Measurements from ENCODE around the gene HYPK.
"Not testable (repeated sequence)": the region's sequence is repeated elsewhere in the genome, so short reads cannot be mapped to it uniquely, and the experiment has no call there.

Gene HYPK

DNA sequence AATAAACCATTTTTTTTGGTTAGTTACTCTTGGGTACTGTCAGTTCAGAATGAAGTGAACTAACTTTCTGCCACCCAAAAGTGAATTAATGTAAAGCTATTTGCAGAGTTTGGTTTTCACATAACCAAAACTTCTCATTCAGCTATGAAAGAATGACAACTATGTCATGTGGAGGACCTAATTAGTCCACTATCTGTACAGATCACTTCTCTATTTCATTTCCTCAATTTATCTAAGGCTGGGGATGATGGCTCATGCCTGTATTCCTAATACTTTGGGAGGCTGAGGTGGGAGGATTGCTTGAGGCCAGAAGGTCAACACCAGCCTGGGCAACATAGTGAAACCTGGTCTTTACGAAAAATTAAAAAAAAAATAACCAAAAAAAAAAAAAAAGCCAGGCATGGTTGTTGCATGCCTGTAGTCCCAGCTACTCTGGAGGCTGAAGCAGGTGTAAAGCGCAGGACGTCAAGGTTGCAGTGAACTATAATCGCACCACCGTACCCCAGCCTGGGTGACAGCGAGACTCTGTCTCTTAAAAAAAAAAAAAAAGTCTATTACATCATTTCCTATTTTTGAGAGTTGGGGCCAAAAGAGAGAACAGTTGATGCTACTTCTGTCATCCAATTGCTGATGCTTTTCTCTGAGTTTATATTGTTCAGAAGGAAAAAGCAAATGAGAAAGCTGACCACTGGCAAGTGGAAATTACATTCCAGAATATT, 8.7 kb downstream of the HYPK start:
- no peak overlapping the region for H3K4me3 ChIP-seq (ENCODE audit: low read depth, low read length)
- TF ChIP-seq, protein P1, sequence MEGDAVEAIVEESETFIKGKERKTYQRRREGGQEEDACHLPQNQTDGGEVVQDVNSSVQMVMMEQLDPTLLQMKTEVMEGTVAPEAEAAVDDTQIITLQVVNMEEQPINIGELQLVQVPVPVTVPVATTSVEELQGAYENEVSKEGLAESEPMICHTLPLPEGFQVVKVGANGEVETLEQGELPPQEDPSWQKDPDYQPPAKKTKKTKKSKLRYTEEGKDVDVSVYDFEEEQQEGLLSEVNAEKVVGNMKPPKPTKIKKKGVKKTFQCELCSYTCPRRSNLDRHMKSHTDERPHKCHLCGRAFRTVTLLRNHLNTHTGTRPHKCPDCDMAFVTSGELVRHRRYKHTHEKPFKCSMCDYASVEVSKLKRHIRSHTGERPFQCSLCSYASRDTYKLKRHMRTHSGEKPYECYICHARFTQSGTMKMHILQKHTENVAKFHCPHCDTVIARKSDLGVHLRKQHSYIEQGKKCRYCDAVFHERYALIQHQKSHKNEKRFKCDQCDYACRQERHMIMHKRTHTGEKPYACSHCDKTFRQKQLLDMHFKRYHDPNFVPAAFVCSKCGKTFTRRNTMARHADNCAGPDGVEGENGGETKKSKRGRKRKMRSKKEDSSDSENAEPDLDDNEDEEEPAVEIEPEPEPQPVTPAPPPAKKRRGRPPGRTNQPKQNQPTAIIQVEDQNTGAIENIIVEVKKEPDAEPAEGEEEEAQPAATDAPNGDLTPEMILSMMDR (IDR thresholded peaks at IDR 0.05; ENCODE audit: borderline replicate concordance, insufficient read depth, low read depth, low read length) = no peak

GRCh38 chr15:43815064-43815463, 14.7 kb downstream of the HYPK start:
- not testable (repeated sequence) for H3K4me3 ChIP-seq (ENCODE audit: low read depth, low read length)

DNA sequence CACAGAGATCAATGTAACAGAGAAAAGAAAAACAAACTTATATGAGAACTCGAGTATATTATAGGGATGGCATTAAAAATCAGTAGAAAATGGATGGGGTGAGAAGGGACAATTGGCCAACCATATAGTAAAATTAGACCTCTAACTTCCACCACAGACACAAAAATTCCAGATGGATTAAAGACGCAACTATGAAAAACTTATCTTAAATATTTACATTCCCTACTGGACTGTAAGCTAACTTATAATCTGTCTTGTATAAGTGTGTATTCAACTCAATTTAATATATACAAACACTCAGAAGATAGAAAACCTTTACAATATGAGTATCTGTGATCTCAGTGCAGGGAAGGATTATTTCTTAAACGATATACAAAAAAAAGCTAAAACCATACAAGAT, 21.1 kb downstream of the HYPK start:
- TF ChIP-seq, protein P1 (IDR thresholded peaks at IDR 0.05; ENCODE audit: borderline replicate concordance, insufficient read depth, low read depth, low read length) = no peak
- H3K4me3 ChIP-seq (ENCODE audit: low read depth, low read length) = no peak overlapping the region

DNA sequence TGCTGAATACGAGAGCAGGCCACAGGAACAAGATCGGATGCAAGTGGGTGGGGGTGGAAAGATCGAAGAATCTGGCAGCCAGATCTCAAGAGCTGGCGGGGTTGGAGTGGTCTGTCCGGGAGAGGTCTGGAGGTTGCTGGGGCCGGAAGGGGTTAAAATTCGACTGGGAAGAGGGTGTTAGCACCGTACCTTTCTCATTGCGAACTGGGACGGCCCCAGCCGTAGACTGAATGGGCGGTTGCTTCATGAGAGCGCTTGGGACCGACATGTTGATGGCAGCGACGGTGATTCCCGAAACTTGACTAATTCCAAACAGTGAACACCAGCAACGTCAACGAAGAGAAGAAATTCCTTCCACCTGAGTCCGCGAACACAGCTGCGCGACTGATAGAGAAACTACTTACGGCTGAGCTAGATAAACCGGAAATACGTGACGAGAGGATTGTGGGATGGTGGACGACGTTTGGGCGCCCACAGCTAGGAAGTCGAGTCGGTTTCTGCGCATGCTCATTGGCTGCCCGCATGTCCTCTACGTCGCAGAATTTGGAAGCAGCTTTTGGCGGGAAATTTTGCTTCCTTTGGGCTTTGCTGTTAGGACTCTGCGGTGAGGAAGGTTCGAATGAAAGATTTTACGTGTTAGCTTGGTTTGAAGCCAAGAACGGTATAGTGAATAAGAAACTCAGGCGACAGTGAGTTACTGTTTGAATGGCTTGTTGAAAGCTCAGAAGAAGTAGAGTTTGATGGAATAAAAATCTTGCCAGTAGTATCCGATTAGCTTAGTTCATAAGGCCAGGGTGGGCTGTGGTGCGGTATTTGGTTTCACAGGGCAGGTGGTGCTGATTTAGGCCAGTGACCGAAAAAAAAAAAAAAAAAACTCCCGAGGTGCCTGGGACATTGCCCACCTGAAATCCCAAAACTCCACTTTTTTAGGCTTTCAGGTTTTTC, 24.2 kb downstream of the HYPK start, which contains the start of gene MFAP1:
MFAP1 (minus strand) TSS at position 389 of the 945 bp plus-strand sequence; CDS start at position 268, 121 bp downstream.
- TF ChIP-seq, protein P1 (IDR thresholded peaks at IDR 0.05; ENCODE audit: borderline replicate concordance, insufficient read depth, low read depth, low read length) = no peak
- peak within 1 kb of the TSS; percentile 74 for H3K4me3 ChIP-seq (ENCODE audit: low read depth, low read length)

DNA sequence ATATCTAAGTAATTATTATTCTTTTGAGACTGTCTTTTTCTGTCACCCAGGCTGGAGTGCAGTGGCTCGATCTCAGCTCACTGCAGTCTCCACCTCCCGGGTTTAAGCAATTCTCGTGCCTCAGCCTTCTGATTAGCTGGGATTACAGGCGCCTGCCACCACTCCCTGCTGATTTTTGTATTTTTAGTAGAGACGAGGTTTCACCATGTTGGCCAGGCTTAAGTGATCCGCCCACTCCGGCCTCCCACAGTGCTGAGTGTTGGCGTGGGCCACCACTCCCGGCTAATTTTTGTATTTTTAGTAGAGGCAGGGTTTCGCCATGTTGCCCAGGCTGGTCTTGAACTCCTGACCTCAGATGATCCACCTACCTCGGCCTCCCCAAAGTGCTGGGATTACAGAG, 24.9 kb downstream of the HYPK start:
- H3K4me3 ChIP-seq (ENCODE audit: low read depth, low read length) = not testable (repeated sequence)

DNA sequence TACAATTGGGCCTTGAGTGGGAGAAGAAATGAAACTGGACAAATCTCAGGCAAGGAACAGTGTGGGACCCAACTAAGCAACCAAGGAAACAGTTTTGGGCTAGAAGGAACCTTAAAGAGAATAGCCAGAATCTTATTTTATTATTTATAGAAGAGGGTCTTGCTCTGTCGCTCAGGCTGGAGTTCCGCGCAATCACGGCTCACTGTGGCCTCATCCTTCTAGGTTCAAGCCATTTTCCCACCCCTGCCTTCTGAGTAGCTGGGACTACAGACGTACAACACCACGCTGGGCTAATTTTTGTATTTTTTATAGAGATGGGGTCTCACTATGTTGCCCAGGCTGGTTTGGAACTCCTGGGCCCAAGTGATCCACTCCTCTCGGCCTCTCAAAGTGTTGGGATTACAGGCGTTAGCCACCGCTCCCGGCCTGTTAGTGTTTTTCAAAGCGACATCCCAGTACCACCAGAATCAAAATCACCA, 25.7 kb downstream of the HYPK start:
- TF ChIP-seq, protein P1 (IDR thresholded peaks at IDR 0.05; ENCODE audit: borderline replicate concordance, insufficient read depth, low read depth, low read length) = no peak
- H3K4me3 ChIP-seq (ENCODE audit: low read depth, low read length) = no peak overlapping the region

DNA sequence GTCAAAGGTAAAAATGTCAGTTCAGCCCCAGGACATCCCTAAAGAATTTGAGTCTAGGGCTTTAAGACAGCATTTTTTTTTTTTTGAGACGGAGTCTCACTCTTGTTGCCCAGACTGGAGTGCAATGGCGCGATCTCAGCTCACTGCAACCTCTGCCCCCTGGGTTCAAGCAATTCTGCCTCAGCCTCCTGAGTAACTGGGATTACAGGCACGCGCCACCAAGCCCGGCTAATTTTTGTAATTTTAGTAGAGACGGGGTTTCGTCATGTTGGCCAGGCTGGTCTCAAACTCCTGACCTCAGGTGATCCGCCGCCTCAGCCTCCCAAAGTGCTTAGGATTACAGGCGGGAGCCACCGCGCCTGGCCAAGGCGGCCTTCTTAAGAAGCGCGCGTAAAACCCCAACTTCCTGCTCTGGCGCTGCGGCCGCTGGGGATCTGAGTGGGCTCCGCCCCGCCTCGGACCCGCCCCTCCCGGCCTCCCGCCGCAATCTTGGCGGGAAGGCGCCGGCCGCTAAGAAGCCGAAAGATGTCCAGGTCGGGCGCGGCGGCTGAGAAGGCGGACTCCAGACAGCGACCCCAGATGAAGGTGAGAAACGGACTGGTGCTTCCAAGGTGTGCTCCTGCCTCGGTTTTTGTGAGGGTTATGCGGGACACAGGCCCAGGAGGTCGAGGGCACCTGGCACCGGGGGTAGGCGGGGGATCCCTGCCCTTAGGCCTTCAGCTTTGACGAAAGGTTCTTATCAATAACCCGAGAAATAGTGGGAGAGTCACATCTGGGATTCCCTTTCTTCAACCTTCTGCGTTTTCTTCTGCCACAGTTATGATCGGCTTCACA, 26.3 kb downstream of the HYPK start, which contains the start of gene WDR76:
WDR76 (plus strand) TSS at position 495 of the 834 bp plus-strand sequence; CDS start at position 526, 31 bp downstream.
- H3K4me3 ChIP-seq (ENCODE audit: low read depth, low read length) = peak within 1 kb of the TSS; percentile 89
- TF ChIP-seq, protein P1 (IDR thresholded peaks at IDR 0.05; ENCODE audit: borderline replicate concordance, insufficient read depth, low read depth, low read length) = no peak

Measured in GM12875 (cell line).